T-helper 17 cell (primary cell): Measurements from ENCODE around the gene GGT6. TPM values are rescaled to one million over a fixed set of nuclear protein-coding genes. Genes with fewer than 3 reads are reported as not detected.
A peak's percentile ranks its signal among the peaks of the same experiment; 100 is the strongest.

ENCODE experiments used
- ATAC-seq: fragments of 150-1000 bp; cut with Tn5 transposase; 2 replicates; pipeline ENCODE4 v1.10.0; 2021; ENCODE audit warnings: mild to moderate bottlenecking, moderate library complexity
- DNase-seq, 3 donors: peaks; one replicate each; pipeline versions ENCODE4 v3.0.0 to v3.0.0-alpha.2; 2020 to 2021
- H3K9me3 ChIP-seq: one replicate; pipeline ENCODE4 v1.7.0; 2013; ENCODE audit warnings: low read length, mild to moderate bottlenecking; ENCODE audit not compliant: control insufficient read depth, poor library complexity, severe bottlenecking
- H3K27ac Mint-ChIP-seq: one replicate; pipeline ENCODE4 v1.8.0; 2022; ENCODE audit warnings: mild to moderate bottlenecking, moderate library complexity, mixed read lengths
- H3K27me3 Mint-ChIP-seq: one replicate; pipeline ENCODE4 v1.8.0; 2022; ENCODE audit warnings: mixed read lengths
- H3K36me3 Mint-ChIP-seq: one replicate; pipeline ENCODE4 v1.8.0; 2022; ENCODE audit warnings: low read depth, mixed read lengths
- H3K4me1 Mint-ChIP-seq: one replicate; pipeline ENCODE4 v1.8.0; 2022; ENCODE audit warnings: mild to moderate bottlenecking, mixed read lengths
- H3K4me3 Mint-ChIP-seq: one replicate; pipeline ENCODE4 v1.8.0; 2022; ENCODE audit warnings: mild to moderate bottlenecking, moderate library complexity, mixed read lengths
- total RNA-seq, 4 donors: library from RNA in 2 of 4; stranded (reverse) in 2 of 4; gene quantifications; one replicate each; pipeline ENCODE4 v1.2.3 and lab custom pipeline; 2022 to 2026

Gene GGT6
- total RNA-seq, 2 donors from 2014 or later, result not detected

- H3K9me3 ChIP-seq, result no peaks in the 10 kb centered on the region
- no peaks in the 10 kb centered on the region for H3K36me3 Mint-ChIP-seq
- H3K27ac Mint-ChIP-seq, result no peak overlapping the region
- H3K27me3 Mint-ChIP-seq, result no peaks in the 10 kb centered on the region
- peaks cover 22% of the 10 kb centered on the region for H3K4me1 Mint-ChIP-seq
- ATAC-seq, result no peak
- DNase-seq, result no peak
- H3K4me3 Mint-ChIP-seq, result no peak overlapping the region
Measured at GRCh38 chr17:4559966-4560365, 411 bp downstream of the GGT6 start.

GRCh38 chr17:4559139-4559791, 1.1 kb downstream of the GGT6 start:
- H3K4me1 Mint-ChIP-seq, result peaks cover 25% of the 10 kb centered on the region
- H3K27me3 Mint-ChIP-seq, result no peaks in the 10 kb centered on the region
- ATAC-seq, result no peak
- no peak overlapping the region for H3K4me3 Mint-ChIP-seq
- no peak overlapping the region for H3K27ac Mint-ChIP-seq
- H3K36me3 Mint-ChIP-seq, result no peaks in the 10 kb centered on the region
- DNase-seq, result no peak
- no peaks in the 10 kb centered on the region for H3K9me3 ChIP-seq

- H3K9me3 ChIP-seq, result no peaks in the 10 kb centered on the region
- Mint-ChIP-seq H3K4me3 (no peak overlapping the region), H3K27me3 (no peaks in the 10 kb centered on the region), H3K27ac (no peak overlapping the region), H3K36me3 (no peaks in the 10 kb centered on the region), H3K4me1 (peaks cover 30% of the 10 kb centered on the region)
- no peak for ATAC-seq
- DNase-seq, result no peak
Measured at GRCh38 chr17:4558347-4558971, 1.9 kb downstream of the GGT6 start.

- H3K4me1 Mint-ChIP-seq, result peaks cover 26% of the 10 kb centered on the region
- H3K36me3 Mint-ChIP-seq, result no peaks in the 10 kb centered on the region
- H3K4me3 Mint-ChIP-seq, result no peak overlapping the region
- H3K27ac Mint-ChIP-seq, result no peak overlapping the region
- DNase-seq (no peak), ATAC-seq (no peak)
- no peaks in the 10 kb centered on the region for H3K27me3 Mint-ChIP-seq
- H3K9me3 ChIP-seq, result no peaks in the 10 kb centered on the region
Measured at GRCh38 chr17:4557626-4558346, 2.6 kb downstream of the GGT6 start.

- Mint-ChIP-seq H3K27me3 (no peaks in the 10 kb centered on the region), H3K27ac (no peak overlapping the region)
- no peak for ATAC-seq
Measured at GRCh38 chr17:4556996-4557395, 3.4 kb downstream of the GGT6 start.

GRCh38 chr17:4555873-4556759, 4.3 kb downstream of the GGT6 start:
- H3K9me3 ChIP-seq, result no peaks in the 10 kb centered on the region
- DNase-seq (no peak), ATAC-seq (no peak)
- Mint-ChIP-seq H3K36me3 (no peaks in the 10 kb centered on the region), H3K4me1 (peaks cover 16% of the 10 kb centered on the region), H3K27ac (peak overlapping the region; percentile 97), H3K27me3 (no peaks in the 10 kb centered on the region), H3K4me3 (peak overlapping the region; percentile 94)

More at GRCh38 chr17:4556996-4557395, 3.4 kb downstream of the GGT6 start:
- H3K9me3 ChIP-seq, result no peaks in the 10 kb centered on the region
- Mint-ChIP-seq H3K4me1 (peaks cover 18% of the 10 kb centered on the region), H3K4me3 (peak overlapping the region; percentile 50), H3K36me3 (no peaks in the 10 kb centered on the region)
- DNase-seq, result no peak

GRCh38 chr17:4554997-4555799, 5.2 kb downstream of the GGT6 start, which contains the start of gene MYBBP1A:
TSS of gene MYBBP1A (minus strand) at chr17:4555384. CDS start at chr17:4555324, 60 bp downstream.
- Mint-ChIP-seq H3K27me3 (no peaks in the 10 kb centered on the region), H3K36me3 (no peaks in the 10 kb centered on the region), H3K27ac (peak within 1 kb of the TSS; percentile 97), H3K4me1 (peaks cover 18% of the 10 kb centered on the region), H3K4me3 (peak within 1 kb of the TSS; percentile 94)
- ATAC-seq (peak; percentile 95), DNase-seq (peak; percentile 95 to 98 (median 96))
- no peaks in the 10 kb centered on the region for H3K9me3 ChIP-seq

GRCh38 chr17:4554441-4554996, 5.9 kb downstream of the GGT6 start:
- H3K27me3 Mint-ChIP-seq, result no peaks in the 10 kb centered on the region
- peaks cover 18% of the 10 kb centered on the region for H3K4me1 Mint-ChIP-seq
- ATAC-seq (no peak), DNase-seq (no peak)
- H3K27ac Mint-ChIP-seq, result peak overlapping the region; percentile 97
- no peaks in the 10 kb centered on the region for H3K36me3 Mint-ChIP-seq
- no peaks in the 10 kb centered on the region for H3K9me3 ChIP-seq
- H3K4me3 Mint-ChIP-seq, result peak overlapping the region; percentile 94

GRCh38 chr17:4553669-4554068, 6.7 kb downstream of the GGT6 start:
- ATAC-seq (no peak), DNase-seq (no peak)
- no peaks in the 10 kb centered on the region for H3K9me3 ChIP-seq
- H3K27me3 Mint-ChIP-seq, result no peaks in the 10 kb centered on the region
- H3K36me3 Mint-ChIP-seq, result no peaks in the 10 kb centered on the region
- H3K4me3 Mint-ChIP-seq, result peak overlapping the region; percentile 94
- H3K27ac Mint-ChIP-seq, result peak overlapping the region; percentile 97
- peaks cover 18% of the 10 kb centered on the region for H3K4me1 Mint-ChIP-seq

GRCh38 chr17:4551796-4552525, 8.4 kb downstream of the GGT6 start:
- no peak for ATAC-seq
- H3K9me3 ChIP-seq, result no peaks in the 10 kb centered on the region
- H3K4me3 Mint-ChIP-seq, result no peak overlapping the region
- H3K36me3 Mint-ChIP-seq, result no peaks in the 10 kb centered on the region
- no peaks in the 10 kb centered on the region for H3K27me3 Mint-ChIP-seq
- no peak for DNase-seq
- peaks cover 18% of the 10 kb centered on the region for H3K4me1 Mint-ChIP-seq
- H3K27ac Mint-ChIP-seq, result no peak overlapping the region

GRCh38 chr17:4551141-4551540, 9.2 kb downstream of the GGT6 start:
- DNase-seq (no peak), ATAC-seq (no peak)
- H3K36me3 Mint-ChIP-seq, result no peaks in the 10 kb centered on the region
- H3K4me1 Mint-ChIP-seq, result peaks cover 18% of the 10 kb centered on the region
- no peak overlapping the region for H3K27ac Mint-ChIP-seq
- no peak overlapping the region for H3K4me3 Mint-ChIP-seq
- H3K27me3 Mint-ChIP-seq, result no peaks in the 10 kb centered on the region
- H3K9me3 ChIP-seq, result no peaks in the 10 kb centered on the region
